GM18520 (cell line): ENCODE measurements around the gene TMEM9.

Experiments used
- ATAC-seq: cut with Tn5 transposase; IDR thresholded peaks from one replicate; pipeline ENCODE4 v1.9.1; 2021; ENCODE audit not compliant: unreplicated experiment

The TMEM9 gene

GRCh38 chr1:201110616-201111015 lies 43.7 kb downstream of the TMEM9 start:
- ATAC-seq, result no peak

- no peak for ATAC-seq
Measured at GRCh38 chr1:201110138-201110537, 44.1 kb downstream of the TMEM9 start.

- no peak for ATAC-seq
Measured at GRCh38 chr1:201109651-201110050, 44.6 kb downstream of the TMEM9 start.

- no peak for ATAC-seq
Measured at GRCh38 chr1:201108614-201109013, 45.7 kb downstream of the TMEM9 start.

GRCh38 chr1:201105688-201106087 lies 48.6 kb downstream of the TMEM9 start:
- no peak for ATAC-seq

GRCh38 chr1:201104141-201104540 lies 50.1 kb downstream of the TMEM9 start:
- no peak for ATAC-seq

GRCh38 chr1:201103666-201104065 lies 50.6 kb downstream of the TMEM9 start:
- ATAC-seq, result no peak

- no peak for ATAC-seq
Measured at GRCh38 chr1:201100169-201100930, 53.9 kb downstream of the TMEM9 start.

- ATAC-seq, result no peak
Measured at GRCh38 chr1:201098992-201099677, 55.1 kb downstream of the TMEM9 start.

GRCh38 chr1:201096977-201097856 lies 57.1 kb downstream of the TMEM9 start:
- no peak for ATAC-seq

- ATAC-seq, result no peak
Measured at GRCh38 chr1:201096041-201096461, 58.2 kb downstream of the TMEM9 start.

GRCh38 chr1:201095581-201095980 lies 58.7 kb downstream of the TMEM9 start:
- ATAC-seq, result no peak

- no peak for ATAC-seq
Measured at GRCh38 chr1:201094832-201095231, 59.4 kb downstream of the TMEM9 start.

- ATAC-seq, result no peak
Measured at GRCh38 chr1:201093962-201094361, 60.3 kb downstream of the TMEM9 start.

GRCh38 chr1:201093561-201093960 lies 60.7 kb downstream of the TMEM9 start:
- ATAC-seq, result no peak

- ATAC-seq, result no peak
Measured at GRCh38 chr1:201092738-201093137, 61.5 kb downstream of the TMEM9 start.

- ATAC-seq, result no peak
Measured at GRCh38 chr1:201091256-201091655, 63.0 kb downstream of the TMEM9 start.

GRCh38 chr1:201090541-201090940 lies 63.7 kb downstream of the TMEM9 start:
- ATAC-seq, result no peak

- ATAC-seq, result no peak
Measured at GRCh38 chr1:201089596-201089995, 64.7 kb downstream of the TMEM9 start.

GRCh38 chr1:201088901-201089525 lies 65.3 kb downstream of the TMEM9 start:
- ATAC-seq, result no peak

GRCh38 chr1:201088395-201088794 lies 65.9 kb downstream of the TMEM9 start:
- no peak for ATAC-seq
